AG04450 (cell line): ENCODE results near the gene GNB1L. TPM values are rescaled to one million over a fixed set of nuclear protein-coding genes. Genes with fewer than 3 reads are reported as not detected.

ENCODE experiments used
- CTCF ChIA-PET: fragments of 300-600, 350-600 bp; formaldehyde crosslinking; extraction: SDS; loops from one replicate; lab custom pipeline; 2022; ENCODE audit warnings: antibody characterized with exemption, inconsistent platforms; lab: Charles Lee
- POLR2A ChIA-PET: fragments of 350-600 bp; formaldehyde crosslinking; extraction: SDS; loops from one replicate; lab custom pipeline; 2021; ENCODE audit warnings: antibody characterized with exemption, inconsistent platforms; lab: Yijun Ruan, JAX
- DNase-seq: peaks from one replicate; pipeline ENCODE4 v3.0.0-alpha.2; 2011; ENCODE audit warnings: low read depth, low spot score
- H3K27ac ChIP-seq: one replicate; pipeline ENCODE4 v1.5.1; 2012; ENCODE audit warnings: low read depth, low read length, control low read depth
- H3K27me3 ChIP-seq: one replicate; pipeline ENCODE4 v1.6.0; 2012; ENCODE audit warnings: low read length; ENCODE audit not compliant: control insufficient read depth, insufficient read depth
- H3K4me3 ChIP-seq: 2 replicates; pipeline ENCODE4 v1.5.1; 2011; ENCODE audit warnings: mild to moderate bottlenecking, low read depth, low read length, control low read depth
- H3K9me3 ChIP-seq: 2 replicates; pipeline ENCODE4 v1.5.1; 2012; ENCODE audit warnings: low read length; ENCODE audit not compliant: control insufficient read depth, insufficient read depth
- CTCF ChIP-seq: IDR thresholded peaks from 2 replicates; pipeline ENCODE4 v1.5.1; 2011; ENCODE audit warnings: low read depth, low read length, control low read depth, inconsistent platforms
- polyA plus RNA-seq: library from polyadenylated mRNA; depleted of rRNA; stranded (reverse); fragments of >200 nt; gene quantifications from 2 replicates; pipeline ENCODE4 v1.2.3, GENCODE V29; 2011

The GNB1L gene
- polyA plus RNA-seq, 1 experiment, result 1.3 TPM

- POLR2A ChIA-PET, result interaction anchor here (1.2 kb wide), 1 partner anchor 14 kb away, joined by 4 read pairs; no protein-coding TSS in a partner anchor
- H3K4me3 ChIP-seq, result no peak overlapping the region
- H3K27ac ChIP-seq, result no peak overlapping the region
- DNase-seq, result no peak
- no peaks in the 10 kb centered on the region for H3K27me3 ChIP-seq
- H3K9me3 ChIP-seq, result no peaks in the 10 kb centered on the region; the same call in 1 of the 2 replicates
- CTCF ChIA-PET, result no interaction called here
- no peak for TF ChIP-seq CTCF
Measured at GRCh38 chr22:19871023-19871844, 16.6 kb upstream of the GNB1L start.

- CTCF ChIA-PET, result no interaction called here
- no peak for TF ChIP-seq CTCF
- POLR2A ChIA-PET, result interaction anchor here (1.2 kb wide), 1 partner anchor 15 kb away, joined by 4 read pairs; no protein-coding TSS in a partner anchor
Measured at GRCh38 chr22:19870153-19871022, 15.7 kb upstream of the GNB1L start.

DNA sequence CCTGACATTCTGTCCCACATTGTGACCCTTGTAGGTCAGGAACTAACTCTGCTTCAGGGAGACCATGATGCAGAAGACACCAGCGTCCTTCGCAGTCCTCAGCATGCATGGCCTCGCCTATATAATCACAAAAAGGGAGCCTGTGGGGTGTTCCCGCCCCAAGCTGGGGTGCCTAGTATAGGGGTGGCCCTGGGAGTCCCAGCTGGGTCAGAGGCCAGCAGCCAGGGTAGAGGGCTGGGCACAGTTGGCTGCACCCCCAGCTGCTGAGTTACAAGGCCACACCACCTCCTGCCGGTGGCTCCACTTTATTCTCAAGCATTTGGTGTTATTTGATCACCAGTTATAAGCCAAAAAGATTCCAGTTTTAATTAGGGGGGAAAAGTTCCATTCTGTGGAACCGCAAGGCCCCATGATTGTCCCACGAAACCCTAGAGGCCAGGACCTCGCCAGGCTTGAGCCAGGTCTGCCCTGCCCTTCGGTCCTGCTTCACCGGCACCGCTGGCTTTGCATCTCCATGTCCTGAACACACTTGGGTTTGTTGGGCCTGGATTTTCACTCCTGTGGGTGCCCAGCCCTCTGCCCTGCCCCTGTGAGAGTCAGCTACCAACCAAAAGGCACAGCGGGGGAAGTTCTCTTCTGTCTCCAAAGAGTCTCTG lies 15.0 kb upstream of the GNB1L start:
- POLR2A ChIA-PET, result no interaction called here
- DNase-seq, result no peak
- H3K4me3 ChIP-seq, result no peak overlapping the region
- H3K27me3 ChIP-seq, result no peaks in the 10 kb centered on the region
- CTCF ChIA-PET, result no interaction called here
- no peaks in the 10 kb centered on the region; the same call in 1 of the 2 replicates for H3K9me3 ChIP-seq
- TF ChIP-seq CTCF, result no peak
- no peak overlapping the region for H3K27ac ChIP-seq

More at GRCh38 chr22:19870153-19871022, 15.7 kb upstream of the GNB1L start:
- H3K27ac ChIP-seq, result no peak overlapping the region
- no peak for DNase-seq
- H3K9me3 ChIP-seq, result no peaks in the 10 kb centered on the region; the same call in 1 of the 2 replicates
- no peaks in the 10 kb centered on the region for H3K27me3 ChIP-seq
- H3K4me3 ChIP-seq, result no peak overlapping the region

- no peaks in the 10 kb centered on the region for H3K27me3 ChIP-seq
- no peak overlapping the region for H3K4me3 ChIP-seq
- ChIA-PET CTCF (no interaction called here), POLR2A (no interaction called here)
- H3K9me3 ChIP-seq, result no peaks in the 10 kb centered on the region; the same call in 1 of the 2 replicates
- H3K27ac ChIP-seq, result no peak overlapping the region
- DNase-seq, result no peak
- TF ChIP-seq CTCF, result no peak
Measured at GRCh38 chr22:19868773-19869471, 14.2 kb upstream of the GNB1L start.
